Fibroblast of lung (primary cell): ENCODE measurements around the gene APPL1.

Experiments used
- CTCF ChIP-seq, 2 donors: IDR thresholded peaks in 1 of 2; conservative IDR thresholded peaks in 1 of 2; 1 replicate in 1 of 2; 2 replicates in 1 of 2; pipeline ENCODE4 v1.5.1; 2011 to 2012; ENCODE audit warnings: low read length in 2 of 2, control low read depth in 1 of 2, inconsistent platforms in 1 of 2, low read depth in 1 of 2, mild to moderate bottlenecking in 1 of 2
- EZH2 ChIP-seq: IDR thresholded peaks from 2 replicates; pipeline ENCODE4 v1.5.1; 2012; ENCODE audit warnings: low read length, control low read depth, mild to moderate bottlenecking; ENCODE audit errors: missing control alignments

DNA sequence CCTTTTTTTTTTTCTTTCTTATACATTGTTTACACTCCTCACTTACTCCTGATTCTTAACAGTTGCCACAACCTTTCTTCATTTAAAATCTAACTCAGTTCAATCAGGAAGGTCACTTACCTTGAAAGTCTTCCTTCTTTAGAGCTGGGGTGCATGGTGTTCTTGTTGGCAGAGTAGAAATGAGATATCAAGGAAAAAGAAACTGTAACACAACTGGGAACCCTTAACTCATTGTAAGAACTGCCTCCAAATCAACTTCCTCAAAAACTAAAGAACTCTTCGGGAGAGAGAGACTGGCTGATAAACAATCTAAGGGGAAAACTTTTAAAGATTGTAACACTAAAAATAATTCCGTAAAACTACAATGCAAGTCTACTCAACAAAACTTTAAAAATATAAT, 1.4 kb upstream of the APPL1 start:
- no peak for TF ChIP-seq CTCF (conservative IDR thresholded peaks at IDR 0.05 in 1 of 2, IDR thresholded peaks at IDR 0.05 in 1 of 2; ENCODE audit: low read depth in 1 of 2, low read length in 2 of 2)
- TF ChIP-seq EZH2, result no peak
